ENCODE measurements around the gene CDCA3.
A peak's percentile ranks its signal among the peaks of the same experiment; 100 is the strongest.
"Not testable (repeated sequence)": the region's sequence is repeated elsewhere in the genome, so short reads cannot be mapped to it uniquely, and the experiment has no call there.

The CDCA3 gene

GRCh38 chr12:6872073-6873048 lies 21.3 kb upstream of the CDCA3 start:
- DNase-seq (ENCODE audit: low spot score) = peak; percentile 81

- peak; percentile 82 for DNase-seq (ENCODE audit: low spot score)
These were observed 20.2 kb upstream of the CDCA3 start for GRCh38 chr12:6871052-6871957.

GRCh38 chr12:6870304-6870703 lies 19.2 kb upstream of the CDCA3 start:
- DNase-seq (ENCODE audit: low spot score) = not testable (repeated sequence)

GRCh38 chr12:6869049-6870021 lies 18.2 kb upstream of the CDCA3 start:
- DNase-seq (ENCODE audit: low spot score) = peak; percentile 84

GRCh38 chr12:6868211-6869048 lies 17.3 kb upstream of the CDCA3 start:
- no peak for DNase-seq (ENCODE audit: low spot score)

- DNase-seq (ENCODE audit: low spot score) = peak; percentile 88
These were observed 16.5 kb upstream of the CDCA3 start, which contains the start of gene TPI1 for GRCh38 chr12:6867413-6868210. TPI1 (plus strand) TSS chr12:6867531; CDS start chr12:6867567, 36 bp downstream.

GRCh38 chr12:6866920-6867412 lies 15.9 kb upstream of the CDCA3 start:
- no peak for DNase-seq (ENCODE audit: low spot score)

GRCh38 chr12:6866163-6866919 lies 15.3 kb upstream of the CDCA3 start:
- no peak for DNase-seq (ENCODE audit: low spot score)

GRCh38 chr12:6865307-6865706 lies 14.2 kb upstream of the CDCA3 start:
- not testable (repeated sequence) for DNase-seq (ENCODE audit: low spot score)

GRCh38 chr12:6863586-6864321 lies 12.7 kb upstream of the CDCA3 start:
- DNase-seq (ENCODE audit: low spot score) = no peak

GRCh38 chr12:6863033-6863432 lies 11.9 kb upstream of the CDCA3 start:
- DNase-seq (ENCODE audit: low spot score) = no peak

- DNase-seq (ENCODE audit: low spot score) = no peak
These were observed 10.3 kb upstream of the CDCA3 start for GRCh38 chr12:6861391-6861790.

GRCh38 chr12:6860942-6861341 lies 9.9 kb upstream of the CDCA3 start:
- DNase-seq (ENCODE audit: low spot score) = no peak

- DNase-seq (ENCODE audit: low spot score) = no peak
These were observed 9.0 kb upstream of the CDCA3 start for GRCh38 chr12:6860116-6860515.

GRCh38 chr12:6858799-6859198 lies 7.7 kb upstream of the CDCA3 start:
- DNase-seq (ENCODE audit: low spot score) = no peak

GRCh38 chr12:6855322-6855721 lies 4.2 kb upstream of the CDCA3 start:
- no peak for DNase-seq (ENCODE audit: low spot score)

- DNase-seq (ENCODE audit: low spot score) = no peak
These were observed 3.0 kb upstream of the CDCA3 start for GRCh38 chr12:6854036-6854435.

- DNase-seq (ENCODE audit: low spot score) = no peak
These were observed 2.5 kb upstream of the CDCA3 start for GRCh38 chr12:6853626-6854025.

Measured in kidney tubule cell (primary cell).